Panc1 (cell line): Measurements from ENCODE around the gene LRMDA. TPM values are rescaled to one million over a fixed set of nuclear protein-coding genes. Genes with fewer than 3 reads are reported as not detected.

ENCODE experiments used
- ATAC-seq: fragments of 200-7000 bp; cut with Tn5 transposase; 2 replicates; pipeline ENCODE4 v1.9.1; 2020; ENCODE audit warnings: mild to moderate bottlenecking, moderate library complexity
- BruUV-seq: library from RNA; stranded (reverse); fragments of 400-500 nt; replicated peaks from 2 replicates; lab custom pipeline; 2021; lab: Mats Ljungman, UMichigan
- CTCF ChIA-PET: fragments of 300-600 bp; sonication (Branson Sonifier 250); formaldehyde crosslinking; loops from one replicate; lab custom pipeline; 2022; ENCODE audit warnings: antibody characterized with exemption; lab: Charles Lee
- POLR2A ChIA-PET: fragments of 300-600 bp; sonication (Branson Sonifier 250); formaldehyde crosslinking; loops from one replicate; lab custom pipeline; 2022; ENCODE audit warnings: antibody characterized with exemption; lab: Charles Lee
- DNase-seq: peaks from one replicate; pipeline ENCODE4 v3.0.0-alpha.2; 2010; ENCODE audit warnings: low read depth, low spot score
- H3K27ac ChIP-seq: 2 replicates; pipeline ENCODE4 v1.5.1; 2011; ENCODE audit warnings: mild to moderate bottlenecking, low read length, inconsistent platforms
- H3K27me3 ChIP-seq: fragments of 200-500 bp; sonication (Bioruptor generic); 2 replicates; pipeline ENCODE4 v1.6.0; 2014; ENCODE audit warnings: low read length, inconsistent platforms; ENCODE audit not compliant: control insufficient read depth, insufficient read depth
- H3K36me3 ChIP-seq: fragments of 200-500 bp; sonication (Bioruptor generic); 2 replicates; pipeline ENCODE4 v1.5.1; 2014; ENCODE audit warnings: inconsistent platforms, mild to moderate bottlenecking, low read length, moderate library complexity; ENCODE audit not compliant: control insufficient read depth, insufficient read depth
- H3K4me1 ChIP-seq: 2 replicates; pipeline ENCODE4 v1.5.1; 2011; ENCODE audit warnings: inconsistent platforms, mild to moderate bottlenecking, low read length, moderate library complexity; ENCODE audit not compliant: control insufficient read depth, insufficient read depth
- H3K4me3 ChIP-seq, 2 experiments: 2 replicates each; pipeline ENCODE4 v1.5.1; 2011 to 2012; ENCODE audit warnings: low read depth in 2 of 2, low read length in 2 of 2, mild to moderate bottlenecking in 2 of 2, inconsistent platforms in 1 of 2, moderate library complexity in 1 of 2
- H3K9me3 ChIP-seq: fragments of 200-500 bp; sonication (Bioruptor generic); 2 replicates; pipeline ENCODE4 v1.5.1; 2014; ENCODE audit warnings: low read depth, mild to moderate bottlenecking, inconsistent platforms, low read length, moderate library complexity; ENCODE audit not compliant: control insufficient read depth, insufficient read depth
- POLR2AphosphoS5 ChIP-seq: IDR thresholded peaks from 2 replicates; pipeline ENCODE4 v1.6.1; 2012; ENCODE audit warnings: mild to moderate bottlenecking, low read depth, low read length, moderate library complexity
- SIN3A ChIP-seq: IDR thresholded peaks from 2 replicates; pipeline ENCODE4 v1.6.1; 2012; ENCODE audit warnings: low read depth, mild to moderate bottlenecking, low read length, moderate library complexity, borderline replicate concordance; ENCODE audit not compliant: insufficient read depth
- TCF7L2 ChIP-seq: IDR thresholded peaks from 2 replicates; pipeline ENCODE4 v1.6.1; 2011; ENCODE audit warnings: mild to moderate bottlenecking, low read depth, low read length, inconsistent platforms
- in situ Hi-C: cut with HindIII; loops from 2 replicates; pipeline ENCODE4 v1.10.0; 2016; ENCODE audit warnings: low sequenced_read_pairs, low pct_unique_long_range_greater_than_20kb
- intact Hi-C: fragments of 100-400 bp; cut with micrococcal nuclease; formaldehyde crosslinking; loops from one replicate; pipeline ENCODE4 v1.10.0; 2022; ENCODE audit not compliant: unreplicated experiment
- total RNA-seq: library from RNA; stranded (reverse); gene quantifications from one replicate; pipeline ENCODE4 v1.2.1, GENCODE V29; 2021; ENCODE audit not compliant: unreplicated experiment
- TF ChIP-seq, protein P1 (sequence below), 2 experiments: IDR thresholded peaks; 2 replicates each; pipeline ENCODE4 v1.6.1; 2011 to 2012; ENCODE audit warnings: low read depth in 2 of 2, control low read depth in 1 of 2, low read length in 1 of 2, mild to moderate bottlenecking in 1 of 2, moderate library complexity in 1 of 2; ENCODE audit not compliant: insufficient read depth in 1 of 2
- TF ChIP-seq, protein P2 (sequence below): fragments of 450-650 bp; IDR thresholded peaks from 2 replicates; pipeline ENCODE4 v1.5.1; 2017; ENCODE audit warnings: mild to moderate bottlenecking

LRMDA gene
- total RNA-seq, 1 experiment from 2014 or later: 1.2 TPM

- no peak overlapping the region for H3K4me3 ChIP-seq
- H3K4me1 ChIP-seq: no peaks in the 10 kb centered on the region
- no peak overlapping the region for H3K27ac ChIP-seq
- H3K27me3 ChIP-seq: peaks cover 5% of the 10 kb centered on the region; the same call in 1 of the 2 replicates
- DNase-seq: no peak
- TF ChIP-seq POLR2AphosphoS5: no peak
- TF ChIP-seq, protein P1, sequence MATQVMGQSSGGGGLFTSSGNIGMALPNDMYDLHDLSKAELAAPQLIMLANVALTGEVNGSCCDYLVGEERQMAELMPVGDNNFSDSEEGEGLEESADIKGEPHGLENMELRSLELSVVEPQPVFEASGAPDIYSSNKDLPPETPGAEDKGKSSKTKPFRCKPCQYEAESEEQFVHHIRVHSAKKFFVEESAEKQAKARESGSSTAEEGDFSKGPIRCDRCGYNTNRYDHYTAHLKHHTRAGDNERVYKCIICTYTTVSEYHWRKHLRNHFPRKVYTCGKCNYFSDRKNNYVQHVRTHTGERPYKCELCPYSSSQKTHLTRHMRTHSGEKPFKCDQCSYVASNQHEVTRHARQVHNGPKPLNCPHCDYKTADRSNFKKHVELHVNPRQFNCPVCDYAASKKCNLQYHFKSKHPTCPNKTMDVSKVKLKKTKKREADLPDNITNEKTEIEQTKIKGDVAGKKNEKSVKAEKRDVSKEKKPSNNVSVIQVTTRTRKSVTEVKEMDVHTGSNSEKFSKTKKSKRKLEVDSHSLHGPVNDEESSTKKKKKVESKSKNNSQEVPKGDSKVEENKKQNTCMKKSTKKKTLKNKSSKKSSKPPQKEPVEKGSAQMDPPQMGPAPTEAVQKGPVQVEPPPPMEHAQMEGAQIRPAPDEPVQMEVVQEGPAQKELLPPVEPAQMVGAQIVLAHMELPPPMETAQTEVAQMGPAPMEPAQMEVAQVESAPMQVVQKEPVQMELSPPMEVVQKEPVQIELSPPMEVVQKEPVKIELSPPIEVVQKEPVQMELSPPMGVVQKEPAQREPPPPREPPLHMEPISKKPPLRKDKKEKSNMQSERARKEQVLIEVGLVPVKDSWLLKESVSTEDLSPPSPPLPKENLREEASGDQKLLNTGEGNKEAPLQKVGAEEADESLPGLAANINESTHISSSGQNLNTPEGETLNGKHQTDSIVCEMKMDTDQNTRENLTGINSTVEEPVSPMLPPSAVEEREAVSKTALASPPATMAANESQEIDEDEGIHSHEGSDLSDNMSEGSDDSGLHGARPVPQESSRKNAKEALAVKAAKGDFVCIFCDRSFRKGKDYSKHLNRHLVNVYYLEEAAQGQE (IDR thresholded peaks at IDR 0.05; ENCODE audit: insufficient read depth in 1 of 2, low read depth in 2 of 2, low read length in 1 of 2): no peak
- no peak for TF ChIP-seq SIN3A
- TF ChIP-seq, protein P2, sequence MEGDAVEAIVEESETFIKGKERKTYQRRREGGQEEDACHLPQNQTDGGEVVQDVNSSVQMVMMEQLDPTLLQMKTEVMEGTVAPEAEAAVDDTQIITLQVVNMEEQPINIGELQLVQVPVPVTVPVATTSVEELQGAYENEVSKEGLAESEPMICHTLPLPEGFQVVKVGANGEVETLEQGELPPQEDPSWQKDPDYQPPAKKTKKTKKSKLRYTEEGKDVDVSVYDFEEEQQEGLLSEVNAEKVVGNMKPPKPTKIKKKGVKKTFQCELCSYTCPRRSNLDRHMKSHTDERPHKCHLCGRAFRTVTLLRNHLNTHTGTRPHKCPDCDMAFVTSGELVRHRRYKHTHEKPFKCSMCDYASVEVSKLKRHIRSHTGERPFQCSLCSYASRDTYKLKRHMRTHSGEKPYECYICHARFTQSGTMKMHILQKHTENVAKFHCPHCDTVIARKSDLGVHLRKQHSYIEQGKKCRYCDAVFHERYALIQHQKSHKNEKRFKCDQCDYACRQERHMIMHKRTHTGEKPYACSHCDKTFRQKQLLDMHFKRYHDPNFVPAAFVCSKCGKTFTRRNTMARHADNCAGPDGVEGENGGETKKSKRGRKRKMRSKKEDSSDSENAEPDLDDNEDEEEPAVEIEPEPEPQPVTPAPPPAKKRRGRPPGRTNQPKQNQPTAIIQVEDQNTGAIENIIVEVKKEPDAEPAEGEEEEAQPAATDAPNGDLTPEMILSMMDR: no peak
- no peak for TF ChIP-seq TCF7L2
- ChIA-PET POLR2A (interaction anchor here (0.6 kb wide), 1 partner anchor 215 kb away, joined by 4 read pairs; no protein-coding TSS in a partner anchor), CTCF (no interaction called here)
- H3K9me3 ChIP-seq: no peaks in the 10 kb centered on the region
- ATAC-seq: no peak
- no TSS peak for BruUV-seq
- no peaks in the 10 kb centered on the region for H3K36me3 ChIP-seq
- intact Hi-C loops: no loop called here
- in situ Hi-C loops: no loop called here
Observed at GRCh38 chr10:75809003-75809402, 377.6 kb downstream of the LRMDA start.

- Histone ChIP-seq H3K4me3 (no peak overlapping the region), H3K36me3 (no peaks in the 10 kb centered on the region), H3K27ac (no peak overlapping the region), H3K9me3 (no peaks in the 10 kb centered on the region), H3K4me1 (no peaks in the 10 kb centered on the region), H3K27me3 (peaks cover 10% of the 10 kb centered on the region)
- POLR2A ChIA-PET: no interaction called here
- intact Hi-C loops: no loop called here
- BruUV-seq: no TSS peak
- TF ChIP-seq POLR2AphosphoS5: no peak
- TF ChIP-seq, protein P1 (IDR thresholded peaks at IDR 0.05; ENCODE audit: insufficient read depth in 1 of 2, low read depth in 2 of 2, low read length in 1 of 2): no peak
- no peak for TF ChIP-seq SIN3A
- TF ChIP-seq, protein P2: no peak
- no peak for TF ChIP-seq TCF7L2
- DNase-seq (no peak), ATAC-seq (no peak)
- in situ Hi-C loops: no loop called here
- CTCF ChIA-PET: no interaction called here
Observed at GRCh38 chr10:75814014-75814413, 382.6 kb downstream of the LRMDA start.
